ENCODE data around the gene BTBD16. TPM values are rescaled to one million over a fixed set of nuclear protein-coding genes. Genes with fewer than 3 reads are reported as not detected.
A peak's percentile ranks its signal among the peaks of the same experiment; 100 is the strongest.

BTBD16 gene
- total and polyA plus RNA-seq, 2 donors from 2014 or later = 0.34 to 1.2 TPM

GRCh38 chr10:122236690-122237306 is 34.3 kb upstream of the BTBD16 start:
- H3K4me3 ChIP-seq (ENCODE audit: low read length in 3 of 3) = no peak overlapping the region
- peaks cover 0 to 14% (median 0%) of the 10 kb centered on the region in 3 donors for H3K36me3 ChIP-seq (ENCODE audit: control insufficient read depth in 2 of 3, insufficient read depth in 3 of 3, low read length in 3 of 3)
- no peak for FAIRE-seq
- H3K27ac ChIP-seq (ENCODE audit: low read depth in 2 of 2, low read length in 2 of 2) = no peak overlapping the region
- H3K27me3 ChIP-seq (ENCODE audit: control insufficient read depth, insufficient read depth, low read length) = no peaks in the 10 kb centered on the region
- intact Hi-C loops (cut with DNase I) = no loop called here
- H3K9me3 ChIP-seq (ENCODE audit: control insufficient read depth in 2 of 3, insufficient read depth in 1 of 3, low read length in 3 of 3) = no peaks in the 10 kb centered on the region
- no peaks in the 10 kb centered on the region for H3K4me1 ChIP-seq (ENCODE audit: control insufficient read depth in 2 of 3, insufficient read depth in 2 of 3, low read depth in 1 of 3, low read length in 3 of 3)
- no peak for TF ChIP-seq CTCF (IDR thresholded peaks at IDR 0.05; ENCODE audit: borderline replicate concordance, extremely low read depth, insufficient read depth)
- no peak for DNase-seq
- no peak overlapping the region for H3K9ac ChIP-seq (ENCODE audit: low read length in 3 of 3)

- no peaks in the 10 kb centered on the region for H3K27me3 ChIP-seq (ENCODE audit: control insufficient read depth, insufficient read depth, low read length)
- DNase-seq (peak in 1 of 5 donors; percentile 37), FAIRE-seq (no peak)
- TF ChIP-seq CTCF (IDR thresholded peaks at IDR 0.05; ENCODE audit: borderline replicate concordance, extremely low read depth, insufficient read depth) = no peak
- H3K4me3 ChIP-seq (ENCODE audit: low read length in 3 of 3) = no peak overlapping the region
- H3K4me1 ChIP-seq (ENCODE audit: control insufficient read depth in 2 of 3, insufficient read depth in 2 of 3, low read depth in 1 of 3, low read length in 3 of 3) = no peaks in the 10 kb centered on the region
- intact Hi-C loops (cut with DNase I) = no loop called here
- H3K9ac ChIP-seq (ENCODE audit: low read length in 3 of 3) = no peak overlapping the region
- H3K27ac ChIP-seq (ENCODE audit: low read depth in 2 of 2, low read length in 2 of 2) = no peak overlapping the region
- no peaks in the 10 kb centered on the region for H3K9me3 ChIP-seq (ENCODE audit: control insufficient read depth in 2 of 3, insufficient read depth in 1 of 3, low read length in 3 of 3)
- H3K36me3 ChIP-seq (ENCODE audit: control insufficient read depth in 2 of 3, insufficient read depth in 3 of 3, low read length in 3 of 3) = peaks cover 0 to 14% (median 0%) of the 10 kb centered on the region in 3 donors
Measured at GRCh38 chr10:122237331-122237990, 33.6 kb upstream of the BTBD16 start.

GRCh38 chr10:122239578-122240257 is 31.4 kb upstream of the BTBD16 start:
- TF ChIP-seq CTCF (IDR thresholded peaks at IDR 0.05; ENCODE audit: borderline replicate concordance, extremely low read depth, insufficient read depth) = no peak

More at GRCh38 chr10:122239578-122240257, 31.4 kb upstream of the BTBD16 start:
- no peak for FAIRE-seq
- H3K9ac ChIP-seq (ENCODE audit: low read length in 3 of 3) = no peak overlapping the region
- DNase-seq = no peak
- H3K36me3 ChIP-seq (ENCODE audit: control insufficient read depth in 2 of 3, insufficient read depth in 3 of 3, low read length in 3 of 3) = peaks cover 0 to 18% (median 0%) of the 10 kb centered on the region in 3 donors
- no peaks in the 10 kb centered on the region for H3K4me1 ChIP-seq (ENCODE audit: control insufficient read depth in 2 of 3, insufficient read depth in 2 of 3, low read depth in 1 of 3, low read length in 3 of 3)
- no peaks in the 10 kb centered on the region for H3K9me3 ChIP-seq (ENCODE audit: control insufficient read depth in 2 of 3, insufficient read depth in 1 of 3, low read length in 3 of 3)
- intact Hi-C loops (cut with DNase I) = no loop called here
- H3K4me3 ChIP-seq (ENCODE audit: low read length in 3 of 3) = no peak overlapping the region
- no peak overlapping the region for H3K27ac ChIP-seq (ENCODE audit: low read depth in 2 of 2, low read length in 2 of 2)
- H3K27me3 ChIP-seq (ENCODE audit: control insufficient read depth, insufficient read depth, low read length) = no peaks in the 10 kb centered on the region
